ENCODE measurements around the gene PPIL4.
"Not testable (repeated sequence)": the region's sequence is repeated elsewhere in the genome, so short reads cannot be mapped to it uniquely, and the experiment has no call there.

The PPIL4 gene

DNA sequence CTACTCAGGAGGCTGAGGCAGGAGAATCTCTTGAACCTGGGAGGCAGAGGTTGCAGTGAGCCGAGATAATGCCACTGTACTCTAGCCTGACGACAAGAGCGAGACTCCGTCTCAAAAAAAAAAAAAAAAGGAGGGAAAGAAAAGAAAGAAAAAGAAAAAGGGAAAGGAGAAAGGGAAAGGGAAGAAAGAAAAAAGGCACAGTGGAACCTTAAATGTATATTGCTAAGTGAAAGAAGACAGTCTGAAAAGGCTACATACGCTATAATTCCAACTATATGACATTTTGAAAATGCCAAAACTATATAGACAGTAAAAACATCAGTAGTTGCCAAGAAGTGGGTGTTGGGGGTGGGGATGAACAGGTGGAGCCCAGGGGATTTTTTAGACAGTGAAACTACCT lies 16.2 kb downstream of the PPIL4 start:
- DNase-seq: no peak

DNA sequence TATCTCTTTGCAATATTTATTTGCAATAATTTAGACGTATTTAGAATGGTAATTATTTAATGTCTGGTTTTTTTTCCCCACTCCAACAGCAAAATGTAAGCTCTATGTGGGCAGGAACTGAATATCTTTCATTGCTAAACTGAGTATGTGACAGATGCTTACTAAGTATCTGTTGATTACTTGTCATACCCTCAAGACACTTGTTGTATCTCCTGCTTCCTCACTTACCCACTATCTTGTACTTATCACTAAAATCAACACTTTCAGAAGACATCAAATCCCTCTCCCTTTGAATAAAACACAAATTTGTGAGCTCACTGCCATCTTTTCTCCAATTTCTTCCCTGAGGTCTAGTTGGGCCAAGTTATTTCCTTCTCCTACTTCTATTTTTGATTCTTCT lies 30.3 kb downstream of the PPIL4 start:
- DNase-seq: no peak

DNA sequence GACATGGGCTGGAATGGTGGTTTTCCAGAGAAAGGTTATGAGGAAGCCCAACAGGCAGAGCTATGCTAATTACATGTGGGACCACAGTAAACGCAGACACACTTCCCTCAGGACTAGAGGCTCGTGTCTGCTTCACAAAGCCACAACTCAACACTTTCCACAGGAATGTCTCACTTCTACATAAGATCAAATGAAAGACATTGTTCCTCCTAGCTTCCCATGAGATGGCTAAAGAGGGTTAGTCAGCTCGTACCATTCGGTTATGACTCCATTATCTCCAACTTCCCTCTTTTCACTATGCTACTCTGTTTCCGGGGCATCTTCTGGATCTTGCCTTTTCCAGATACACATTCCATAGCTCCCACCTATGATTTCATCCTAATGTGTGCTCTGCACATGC lies 31.9 kb downstream of the PPIL4 start:
- no peak for DNase-seq

DNA sequence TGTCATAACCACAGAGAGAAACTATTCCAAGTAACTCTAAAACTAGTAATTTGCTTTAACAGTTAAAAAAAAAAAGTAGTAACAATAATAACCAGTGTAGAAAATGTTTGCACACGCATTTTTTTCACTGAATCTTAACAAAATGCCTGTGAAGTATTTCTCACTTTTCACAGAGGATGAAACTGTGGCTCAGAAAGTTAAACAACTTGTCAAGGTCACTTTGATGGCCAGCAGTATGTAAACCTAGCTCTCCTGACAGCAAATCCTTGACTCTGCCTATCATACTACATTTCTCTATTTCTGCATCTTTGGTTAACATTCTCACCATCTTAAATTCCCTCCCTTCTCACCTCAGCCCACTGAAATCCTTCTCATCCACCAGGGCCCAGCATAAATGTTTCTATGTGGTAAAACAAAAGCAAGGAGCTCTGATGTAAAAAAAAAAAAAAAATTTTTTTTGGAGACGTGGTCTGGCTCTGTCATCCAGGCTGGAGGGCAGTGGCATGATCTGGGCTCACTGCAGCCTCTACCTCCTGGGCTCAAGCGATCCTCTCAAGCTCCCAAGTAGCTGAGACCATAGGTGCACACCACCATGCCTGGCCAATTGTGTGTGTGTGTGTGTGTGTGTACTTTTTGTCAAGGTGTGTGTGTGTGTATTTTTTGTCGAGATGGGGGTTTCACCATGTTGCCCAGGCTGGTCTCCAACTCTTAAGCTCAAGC lies 34.9 kb downstream of the PPIL4 start:
- no peak for DNase-seq

DNA sequence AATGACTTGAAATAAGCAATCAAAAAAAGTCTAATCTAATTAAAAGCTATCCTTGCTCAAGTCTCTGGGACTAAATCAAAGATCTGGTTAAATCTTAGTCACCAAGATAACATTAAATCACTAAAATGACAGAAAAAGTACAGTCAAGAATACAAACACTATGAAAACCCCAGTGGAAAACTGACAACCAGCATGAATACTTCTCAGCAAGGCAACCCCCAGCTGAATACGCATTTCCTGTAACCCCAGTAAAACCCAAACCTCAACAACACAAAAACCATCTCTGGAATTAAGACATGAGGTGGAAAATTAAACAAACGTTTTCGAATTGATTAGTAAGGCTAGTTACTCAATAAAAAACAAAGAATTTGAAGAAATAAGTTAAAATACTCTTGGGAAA lies 37.4 kb downstream of the PPIL4 start:
- no peak for DNase-seq

DNA sequence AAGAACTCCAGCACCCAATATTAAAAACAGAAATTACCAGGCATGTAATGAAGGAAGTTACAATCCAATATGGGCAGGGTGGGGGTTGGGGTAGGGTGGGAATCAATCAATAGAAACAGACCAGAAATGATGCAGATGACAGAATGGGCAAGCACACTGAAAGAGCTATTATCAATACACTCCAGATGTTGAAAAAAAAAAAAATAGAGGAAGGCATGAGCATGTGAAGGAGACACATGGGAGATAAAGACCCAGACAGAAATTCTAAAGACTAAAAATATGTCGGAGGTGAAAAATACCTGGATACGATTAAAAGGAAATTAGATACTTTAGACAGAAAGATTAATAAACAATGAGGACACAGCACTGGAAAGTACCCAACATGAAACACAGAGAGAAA lies 42.0 kb downstream of the PPIL4 start:
- no peak for DNase-seq

DNA sequence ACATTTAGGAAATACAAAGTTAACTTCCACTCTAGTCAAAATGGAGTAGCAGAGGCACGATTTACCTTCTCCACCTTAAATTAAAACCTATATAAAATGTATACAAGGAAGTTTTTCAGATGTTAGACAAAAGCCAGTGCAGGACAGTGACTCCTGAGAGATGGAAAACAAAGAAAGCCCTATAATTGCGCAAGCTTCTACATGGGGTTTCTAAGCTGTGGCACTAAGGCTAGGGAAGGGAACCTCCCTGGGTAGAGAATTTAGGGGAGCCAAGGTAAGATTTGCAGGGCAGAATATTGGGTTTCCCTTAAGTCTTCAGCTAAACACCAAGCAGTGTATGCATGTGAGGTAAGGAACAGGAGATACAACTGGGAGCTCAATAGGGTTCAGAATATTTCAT lies 42.6 kb downstream of the PPIL4 start:
- DNase-seq: no peak

DNA sequence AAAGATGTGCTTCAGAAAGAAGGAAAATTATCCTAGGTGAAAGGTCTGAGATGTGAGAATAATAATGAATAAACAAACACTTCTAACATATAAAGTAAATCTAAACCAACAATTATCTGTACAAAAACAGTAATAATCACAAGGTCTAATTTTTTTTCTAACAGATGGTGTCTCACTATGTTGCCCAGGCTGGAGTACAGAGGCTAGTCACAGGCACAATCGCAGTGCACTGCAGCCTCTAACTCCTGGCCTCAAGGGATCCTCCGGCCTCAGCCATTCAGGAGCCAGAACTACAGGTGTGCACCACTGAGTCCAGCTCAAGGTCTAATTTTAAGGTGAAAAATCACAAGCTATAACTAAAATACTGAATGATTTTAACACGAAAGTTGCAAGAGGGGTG lies 44.1 kb downstream of the PPIL4 start:
- no peak for DNase-seq

DNA sequence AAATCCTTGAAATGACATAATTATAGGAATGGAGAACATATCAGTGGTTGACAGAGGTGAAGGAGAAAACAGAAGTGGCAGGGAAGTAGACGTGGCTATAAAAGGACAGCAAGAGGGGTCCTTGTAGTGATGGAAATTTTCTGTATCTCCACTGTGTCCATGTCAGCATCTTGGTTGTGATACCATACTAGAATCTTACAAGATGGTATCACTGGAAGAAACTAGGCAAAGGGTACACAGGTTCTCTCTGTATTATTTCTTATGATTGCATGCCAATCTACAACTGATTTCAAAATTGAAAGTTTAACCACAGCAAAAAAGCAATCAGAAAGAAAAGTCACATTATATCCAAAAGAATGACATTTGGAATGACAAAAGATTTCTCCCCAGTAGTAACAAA lies 44.6 kb downstream of the PPIL4 start:
- no peak for DNase-seq

DNA sequence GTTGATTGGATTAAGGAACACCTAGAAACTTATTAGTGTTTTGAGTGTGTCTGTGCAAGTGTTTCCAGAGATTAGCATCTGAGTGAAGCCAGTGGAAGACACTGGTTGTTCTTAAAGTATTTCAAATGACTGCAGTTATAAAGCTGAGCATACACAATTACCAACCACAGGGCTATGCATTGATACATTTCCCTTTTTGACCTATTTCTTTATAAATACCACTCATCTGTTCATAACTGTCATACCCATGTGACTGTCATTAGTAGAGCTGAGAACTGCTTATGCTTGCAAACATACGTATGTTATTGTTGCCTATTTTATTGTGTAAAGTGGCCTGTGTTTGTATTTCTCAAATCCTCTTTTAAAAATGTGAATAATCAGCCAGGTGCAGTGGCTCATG lies 45.7 kb downstream of the PPIL4 start:
- DNase-seq: no peak

DNA sequence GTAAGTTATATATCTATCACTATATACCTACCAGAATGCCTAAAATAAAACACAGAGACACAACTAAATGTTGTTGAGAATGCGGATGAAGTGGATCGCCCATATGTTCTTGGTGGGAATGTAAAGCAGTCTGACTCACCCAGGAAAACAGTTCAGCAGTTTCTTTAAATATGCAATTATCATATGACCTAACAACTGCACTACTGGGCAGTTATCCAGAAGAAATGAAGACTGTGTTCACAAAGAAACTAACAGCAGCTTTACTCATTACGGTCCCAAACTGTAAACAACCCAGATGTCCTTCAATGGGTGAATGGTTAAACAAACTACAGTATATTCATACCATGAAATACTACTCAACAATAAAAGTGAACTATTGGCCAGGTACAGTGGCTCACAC lies 46.8 kb downstream of the PPIL4 start:
- no peak for DNase-seq

DNA sequence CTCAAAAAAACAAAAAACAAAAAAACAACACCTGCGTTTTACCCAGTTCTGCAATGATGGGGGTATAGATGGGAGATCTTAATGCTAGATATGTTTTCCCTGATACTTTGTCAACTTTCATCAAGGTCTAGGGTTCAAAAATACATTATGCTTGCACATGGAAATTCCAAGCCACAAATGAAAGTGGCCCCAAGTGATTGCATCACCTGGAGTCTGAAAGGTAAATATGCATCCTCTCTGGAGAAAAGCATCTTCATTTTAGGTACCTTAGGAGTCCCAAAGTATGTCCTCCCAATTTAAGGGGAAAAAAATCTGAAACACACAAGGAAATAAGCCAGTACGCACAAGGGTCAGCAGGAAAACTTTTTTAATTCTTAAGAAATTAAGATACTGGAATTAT lies 48.5 kb downstream of the PPIL4 start:
- no peak for DNase-seq

DNA sequence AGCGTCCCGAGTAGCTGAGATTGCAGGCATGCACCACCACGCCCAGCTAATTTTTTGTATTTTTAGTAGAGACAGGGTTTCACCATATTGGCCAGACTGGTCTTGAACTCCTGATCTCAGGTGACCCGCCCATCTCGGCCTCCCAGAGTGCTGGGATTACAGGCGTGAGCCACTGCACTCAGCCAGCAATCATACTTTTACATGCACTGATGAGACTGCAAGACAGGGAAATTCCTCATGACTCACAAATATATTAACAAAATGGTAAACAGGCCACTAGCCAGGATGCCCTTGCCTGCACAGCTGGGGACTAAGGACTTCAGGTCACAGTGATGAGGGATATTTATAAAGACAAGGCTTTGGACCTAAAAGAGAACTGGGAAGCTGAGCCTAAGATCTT lies 49.2 kb downstream of the PPIL4 start:
- not testable (repeated sequence) for DNase-seq

DNA sequence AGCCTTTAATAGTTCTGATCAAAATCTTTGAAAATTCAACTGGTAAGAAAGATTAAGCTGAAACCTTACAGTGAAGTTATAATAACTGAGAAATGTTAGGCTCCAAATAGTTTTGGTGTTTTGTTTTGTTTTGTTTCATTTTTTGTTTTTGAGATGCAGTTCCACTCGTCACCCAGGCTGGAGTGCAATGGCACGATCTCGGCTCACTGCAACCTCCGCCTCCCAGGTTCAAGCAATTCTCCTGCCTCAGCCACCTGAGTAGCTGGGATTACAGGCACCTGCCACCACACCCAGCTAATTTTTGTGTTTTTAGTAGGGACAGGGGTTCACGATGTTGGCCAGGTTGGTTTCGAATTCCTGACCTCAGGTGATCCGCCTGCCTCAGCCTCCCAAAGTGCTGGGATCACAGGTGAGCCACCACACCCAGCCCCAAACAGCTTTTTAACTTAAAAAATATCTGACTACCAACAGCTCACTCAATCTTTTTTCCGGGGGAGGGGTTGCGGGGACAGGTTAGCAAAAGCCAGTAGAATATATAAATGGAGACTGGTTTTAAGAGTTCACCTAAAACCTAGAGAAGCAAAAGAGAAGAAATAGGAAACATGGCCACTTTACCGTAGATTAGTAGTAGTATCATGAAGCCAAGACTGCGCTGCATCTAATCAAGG lies 50.4 kb downstream of the PPIL4 start:
- not testable (repeated sequence) for DNase-seq

DNA sequence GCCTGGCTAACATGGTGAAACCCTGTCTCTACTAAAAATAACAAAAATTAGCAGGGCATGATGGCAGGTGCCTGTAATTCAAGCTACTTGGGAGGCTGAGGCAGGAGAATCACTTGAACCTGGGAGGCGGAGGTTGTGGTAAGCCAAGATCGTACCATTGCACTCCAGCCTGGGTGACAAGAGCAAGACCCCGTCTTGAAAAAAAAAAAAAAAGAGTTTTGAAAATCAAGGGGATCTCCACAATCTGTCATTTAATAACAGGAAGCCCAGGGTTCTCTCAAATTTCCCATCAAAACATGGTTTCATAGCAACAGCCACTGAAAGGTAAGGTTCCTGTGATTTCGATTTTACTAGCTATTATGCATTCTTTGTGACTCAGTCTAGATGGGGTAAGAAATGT lies 51.0 kb downstream of the PPIL4 start:
- DNase-seq: not testable (repeated sequence)

DNA sequence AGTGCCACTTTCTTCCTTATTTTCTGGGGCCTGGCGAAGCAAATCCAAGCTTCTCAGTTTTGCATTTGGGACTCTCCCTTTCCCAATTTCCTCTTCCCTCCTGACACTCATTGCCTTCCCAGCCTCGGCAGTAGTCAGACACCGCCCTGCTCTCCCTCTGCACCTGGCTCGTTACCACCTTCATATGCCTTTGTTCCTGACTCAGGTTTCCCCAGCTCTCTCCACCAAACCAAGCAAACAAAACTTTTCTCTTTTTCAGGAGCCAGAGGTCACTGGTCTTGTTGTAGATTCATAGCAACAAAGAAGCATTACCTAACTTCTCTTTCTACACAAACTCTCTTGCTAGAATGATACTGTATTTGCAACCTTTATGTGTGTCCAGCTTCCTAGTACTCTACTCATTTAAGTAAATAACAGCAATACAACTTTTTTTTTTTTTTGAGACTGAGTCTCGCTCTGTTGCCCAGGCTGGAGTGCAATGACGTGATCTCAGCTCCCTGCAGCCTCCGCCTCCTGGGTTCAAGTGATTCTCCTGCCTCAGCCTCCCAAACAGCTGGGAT lies 52.0 kb downstream of the PPIL4 start:
- no peak for DNase-seq

DNA sequence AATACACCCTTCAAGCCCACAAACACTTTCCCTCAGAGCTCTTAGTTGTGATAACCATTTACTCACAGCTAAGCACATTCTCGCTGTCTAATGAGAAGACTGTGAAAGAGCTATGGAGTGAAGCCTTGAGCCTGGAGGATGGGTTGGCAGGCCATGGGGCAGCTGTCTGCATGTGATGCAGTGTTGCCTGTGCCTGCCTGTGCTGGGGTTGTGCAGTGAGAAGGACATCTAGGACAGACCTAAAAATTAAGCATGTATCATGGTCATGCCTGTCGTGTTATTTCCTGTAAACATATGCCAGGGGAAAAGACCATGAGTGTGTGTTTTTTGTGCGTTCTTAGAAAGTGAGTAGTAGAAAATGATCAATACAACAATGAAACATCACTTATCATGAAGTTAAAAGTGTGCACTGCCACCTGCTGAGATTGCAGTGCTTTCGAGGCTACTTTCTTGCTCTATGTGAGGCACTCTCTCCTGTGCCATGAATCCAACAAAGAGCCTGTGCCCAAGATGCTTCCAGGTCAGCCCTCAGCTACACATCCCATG lies 53.0 kb downstream of the PPIL4 start:
- DNase-seq: no peak

DNA sequence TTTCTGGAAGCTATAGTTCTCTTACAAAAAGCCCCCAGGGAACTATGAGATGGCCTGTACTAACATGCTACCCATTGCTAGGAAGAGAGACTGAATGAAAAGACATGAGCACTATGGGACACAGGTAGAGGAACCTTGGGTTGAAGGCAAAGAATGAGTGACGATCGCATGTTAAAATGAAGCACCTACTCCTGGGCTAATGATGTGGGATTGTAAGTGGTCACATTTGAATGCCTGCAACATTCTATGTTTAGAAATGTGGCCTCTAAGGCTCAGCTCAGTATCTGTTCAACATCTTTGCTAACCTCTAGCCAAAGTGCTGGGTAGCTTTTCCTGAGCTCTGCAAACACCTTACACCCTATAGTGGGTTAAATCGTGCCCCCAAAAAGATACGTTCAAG lies 55.9 kb downstream of the PPIL4 start:
- DNase-seq: no peak

DNA sequence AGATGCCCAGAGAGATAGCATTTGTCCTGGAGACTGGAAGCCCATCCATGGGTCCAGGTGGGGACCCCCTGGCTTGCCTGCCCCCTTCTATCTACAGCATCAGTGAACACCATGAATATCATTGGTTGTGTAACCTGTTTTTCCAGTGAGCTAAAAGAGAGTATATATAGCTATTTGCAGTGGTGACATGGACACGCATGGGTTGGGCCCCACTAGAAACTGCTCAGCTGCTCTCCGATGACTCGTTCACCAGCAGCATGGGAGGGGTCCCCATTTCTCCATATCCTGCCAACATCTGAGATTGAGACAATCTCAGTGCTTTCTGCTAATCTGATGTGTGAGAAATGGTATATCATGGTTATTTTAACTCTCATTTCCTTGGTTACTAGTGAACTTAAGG lies 57.0 kb downstream of the PPIL4 start:
- DNase-seq: no peak

DNA sequence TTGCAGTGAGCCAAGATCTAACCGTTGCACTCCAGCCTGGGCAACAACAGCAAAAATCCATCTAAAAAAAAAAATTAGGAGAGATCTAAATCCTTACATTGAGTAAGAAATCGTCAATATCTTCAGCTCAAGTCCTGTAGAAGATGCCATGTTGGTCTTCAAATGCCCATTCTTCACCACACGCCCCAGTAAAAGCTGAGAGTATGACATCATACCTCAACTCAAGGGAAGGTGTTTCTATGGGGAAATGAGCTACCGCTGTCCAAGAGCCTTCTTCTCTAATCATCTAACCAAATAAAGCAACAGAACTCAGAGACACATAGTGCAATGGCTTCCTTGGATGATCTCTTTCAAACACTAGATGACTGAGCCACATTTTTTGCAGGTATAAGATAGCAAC lies 58.5 kb downstream of the PPIL4 start:
- no peak for DNase-seq

DNA sequence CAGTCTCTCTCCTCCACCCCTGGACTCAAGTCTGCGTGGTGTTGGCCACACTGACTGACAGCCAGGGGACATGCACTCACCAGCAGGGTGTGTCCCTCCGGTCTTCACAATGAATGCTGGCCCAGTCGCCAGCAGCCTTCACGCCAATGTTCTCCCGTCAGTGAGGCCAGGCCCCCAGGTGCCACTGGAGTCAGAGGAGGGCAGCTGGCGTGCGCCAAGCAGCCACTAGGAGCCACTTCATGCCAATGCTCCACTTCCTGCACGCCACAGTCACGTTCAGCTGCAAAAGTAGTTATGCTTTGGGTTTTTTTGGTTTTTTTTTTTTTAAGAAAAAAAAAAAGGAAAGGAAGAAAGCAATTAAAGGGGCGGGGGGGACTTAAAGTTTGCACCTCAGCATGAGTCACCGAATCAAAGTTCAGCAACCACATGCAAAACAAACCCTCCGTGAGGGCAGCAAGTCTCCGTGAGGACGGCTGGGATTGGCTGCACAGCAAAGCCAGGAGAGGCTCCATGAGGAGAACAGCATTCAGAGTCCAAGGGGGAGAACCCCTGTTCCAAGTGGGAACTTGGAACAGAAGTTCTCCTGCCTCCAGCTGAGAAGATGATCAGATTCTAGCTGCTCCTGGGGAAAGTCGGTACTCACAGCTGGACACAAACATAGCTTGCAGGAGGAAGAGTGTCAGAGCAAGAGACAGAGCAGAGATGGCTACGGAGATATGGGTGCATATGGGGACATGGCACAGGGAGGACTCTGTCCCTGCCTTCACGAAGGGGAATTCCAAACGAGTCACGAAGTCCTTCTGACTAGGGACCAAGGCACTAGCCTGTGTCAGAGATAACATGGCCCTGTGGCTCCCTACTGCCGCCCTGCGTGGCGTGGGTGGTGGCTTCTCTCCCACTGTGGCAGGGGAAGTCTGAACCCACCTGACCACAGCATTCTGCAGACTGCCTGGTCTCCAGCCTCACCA lies 60.8 kb downstream of the PPIL4 start, which contains the start of gene ZC3H12D:
Gene ZC3H12D (minus strand): TSS at position 282 of the 968 bp plus-strand sequence. CDS start 10,471 bp downstream, outside the sequence.
- DNase-seq: no peak

DNA sequence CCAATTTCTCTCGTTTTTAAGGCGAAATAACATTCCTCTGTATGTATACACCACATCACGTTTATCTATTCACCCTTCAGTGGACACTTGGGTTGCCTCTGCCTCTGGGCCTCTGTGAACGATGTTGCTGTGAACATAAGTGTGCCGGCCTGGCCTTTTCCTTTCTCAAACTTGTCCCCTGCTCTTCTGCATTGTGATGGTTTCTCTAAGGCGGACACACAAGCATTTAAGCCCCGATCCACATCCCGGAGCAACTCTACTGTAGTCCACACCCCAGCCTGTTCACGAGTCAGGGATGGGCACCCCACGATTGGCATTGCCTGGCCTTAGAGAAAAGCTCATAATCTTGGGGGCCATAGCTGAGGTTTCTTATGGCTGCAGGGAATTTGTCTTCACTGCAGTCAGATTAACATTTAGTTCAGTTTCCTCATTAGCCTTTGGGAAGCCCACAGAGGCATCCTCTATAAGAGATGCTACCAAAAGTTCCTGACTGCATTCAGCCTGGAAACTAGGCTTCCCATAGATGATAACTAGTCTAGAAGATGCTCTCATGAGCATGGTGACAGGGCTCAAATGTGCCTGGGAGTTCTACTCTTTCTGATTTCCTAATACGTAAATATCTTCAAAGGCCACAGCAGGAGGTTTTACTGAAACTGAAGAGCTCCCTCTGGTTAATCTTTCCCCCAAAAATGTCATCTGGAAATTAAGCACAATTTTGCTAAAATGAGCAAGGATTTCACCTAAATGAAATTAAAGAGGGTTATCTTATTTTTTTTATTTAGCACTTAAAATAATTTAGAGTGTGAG lies 61.8 kb downstream of the PPIL4 start:
- DNase-seq: no peak
